ENCODE data around the gene APOC3.
A peak's percentile ranks its signal among the peaks of the same experiment; 100 is the strongest.
"Not testable (repeated sequence)": the region's sequence is repeated elsewhere in the genome, so short reads cannot be mapped to it uniquely, and the experiment has no call there.

The APOC3 gene

GRCh38 chr11:116829525-116830183, at the start of gene APOC3:
Gene APOC3, plus strand, starts transcription at chr11:116829907. Its CDS starts 676 bp downstream, at chr11:116830583.
- DNase-seq: no peak

DNA sequence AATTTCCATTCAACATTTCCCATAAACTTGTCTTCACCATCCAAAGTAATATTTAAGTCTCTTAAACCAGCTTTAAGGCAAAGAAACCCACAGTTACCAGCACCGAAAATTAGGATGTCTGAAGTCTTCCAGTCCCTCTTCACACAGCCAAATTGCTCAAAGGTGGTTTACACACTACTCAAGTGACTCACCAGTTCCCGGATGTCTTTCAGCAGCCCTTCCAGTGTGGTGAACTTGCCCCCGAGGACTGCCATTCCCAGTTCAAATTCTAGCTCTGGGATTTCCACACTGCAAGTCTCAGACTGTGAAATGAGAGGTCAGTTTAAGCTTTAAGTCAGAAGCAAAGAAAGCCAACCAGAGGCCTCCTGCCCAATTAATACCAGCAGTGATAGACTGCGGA, 47.0 kb upstream of the APOC3 start:
- DNase-seq: no peak

DNA sequence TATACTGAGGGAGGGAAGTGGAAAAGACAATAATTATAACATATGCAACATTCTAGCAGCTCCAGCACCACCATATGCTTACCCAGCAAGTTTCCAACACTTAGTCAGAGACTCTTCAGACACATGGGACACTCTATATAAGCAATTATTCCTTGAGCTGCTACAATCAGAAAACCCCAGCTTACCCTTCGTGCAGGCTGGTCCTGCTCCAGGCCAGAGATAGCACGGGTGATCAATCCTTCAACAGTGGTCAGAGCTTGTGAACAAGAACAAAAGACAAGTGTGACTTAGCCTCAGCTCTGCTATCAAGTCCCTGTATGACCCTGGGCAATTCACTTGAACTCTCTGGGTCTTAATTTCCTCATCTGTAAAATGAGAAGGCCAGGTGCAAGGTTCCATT, 43.4 kb upstream of the APOC3 start:
- no peak for DNase-seq

GRCh38 chr11:116786966-116787365, 42.7 kb upstream of the APOC3 start:
- DNase-seq: no peak

- DNase-seq: no peak
Observed at GRCh38 chr11:116787436-116787785, 42.3 kb upstream of the APOC3 start.

DNA sequence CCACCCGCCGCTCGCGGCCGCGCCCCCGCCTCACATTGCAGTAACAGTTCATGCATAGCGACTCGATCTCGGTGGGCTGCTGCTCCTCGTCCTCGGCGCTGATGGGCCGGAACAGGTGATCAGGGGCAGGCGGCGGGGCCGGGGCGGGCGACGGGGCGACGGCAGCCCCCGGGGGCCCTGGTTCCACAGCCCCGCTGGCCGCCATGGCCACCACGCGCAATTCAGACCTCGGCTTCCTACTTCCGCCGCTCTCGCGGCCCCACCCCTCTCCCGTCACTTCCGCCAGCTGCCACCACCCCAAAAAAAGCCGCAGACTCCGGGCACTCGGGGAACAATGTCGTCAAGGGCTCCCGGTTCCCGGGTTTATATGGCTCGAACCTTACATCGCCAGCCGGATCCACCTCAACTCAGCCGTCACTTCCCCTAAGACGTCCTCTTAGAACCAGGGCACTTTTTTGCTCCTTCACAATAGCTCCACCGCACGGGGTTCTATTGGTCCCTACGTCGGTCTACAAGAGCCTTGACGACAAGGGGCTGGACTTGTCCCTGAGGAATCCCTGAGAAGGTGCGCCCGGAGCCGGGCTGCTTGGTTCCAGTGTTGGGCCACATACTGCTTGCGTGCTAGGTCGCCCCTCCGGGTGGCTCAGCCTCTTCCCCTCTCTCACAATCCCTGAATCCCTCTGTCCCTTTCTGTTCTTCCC, 41.8 kb upstream of the APOC3 start, which contains the start of gene ZPR1:
ZPR1 (minus strand) TSS at position 238 of the 701 bp plus-strand sequence; CDS start at position 205, 33 bp downstream.
- DNase-seq: peak; percentile 90

DNA sequence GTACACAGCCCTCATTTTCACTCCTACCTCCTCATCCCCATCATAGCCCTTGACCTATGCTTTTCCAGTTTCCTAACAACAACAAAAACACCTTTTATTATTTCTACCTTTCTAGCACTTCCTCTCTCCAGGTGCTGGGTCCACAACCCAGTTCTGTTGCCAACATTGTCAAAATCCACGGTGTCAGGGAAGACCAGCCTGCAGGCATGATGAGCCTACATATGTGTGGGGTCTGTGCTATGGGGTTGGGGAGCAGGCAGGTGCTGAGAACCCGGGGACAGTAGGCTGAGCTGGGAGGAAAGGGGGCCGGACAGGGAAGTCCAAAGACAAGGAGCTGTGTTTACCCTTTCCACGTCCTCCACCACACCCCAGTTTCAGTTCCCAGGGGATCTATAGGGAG, 41.2 kb upstream of the APOC3 start:
- DNase-seq: no peak

- DNase-seq: no peak
Observed at GRCh38 chr11:116788975-116789374, 40.7 kb upstream of the APOC3 start.

DNA sequence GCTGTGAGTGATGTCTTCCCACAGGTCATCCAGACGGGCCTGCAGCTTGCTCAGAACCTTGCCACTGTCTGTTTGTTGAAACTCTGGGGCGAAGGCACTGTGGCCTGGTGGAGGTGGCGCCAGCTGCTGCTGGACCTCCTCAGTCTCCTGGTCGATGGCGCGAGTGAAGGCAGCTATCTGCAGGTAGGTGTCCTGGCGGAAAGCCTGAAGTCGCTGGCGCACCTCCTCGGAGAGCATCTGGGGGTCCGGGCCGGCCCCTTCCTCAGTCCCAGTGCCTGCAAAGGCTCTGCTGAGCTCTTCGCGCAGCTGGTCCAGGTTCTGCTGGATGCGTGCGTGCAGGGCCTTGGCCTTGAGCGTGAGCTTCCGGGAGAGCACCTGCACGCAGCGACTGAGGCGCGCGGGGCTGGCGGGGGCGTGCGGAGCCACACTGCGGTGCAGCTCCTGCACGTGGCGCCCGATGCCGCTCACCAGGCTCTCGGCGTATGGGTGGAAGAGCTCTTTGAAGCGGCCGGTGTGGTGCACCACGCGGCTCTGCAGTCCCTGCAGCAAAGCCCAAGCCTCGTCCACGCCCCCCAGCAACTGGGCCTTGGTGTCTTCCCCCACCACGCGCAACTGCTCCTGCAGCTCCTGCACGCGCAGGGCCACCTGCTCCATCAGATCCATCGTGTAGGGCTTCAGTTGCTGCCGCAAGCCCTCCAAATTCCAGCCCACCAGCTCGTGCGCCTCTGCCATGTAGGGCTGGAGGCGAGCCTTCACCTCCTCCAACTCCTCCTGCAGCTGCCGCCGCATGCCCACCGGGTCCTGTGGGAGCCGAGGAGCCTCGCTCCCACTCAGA, 39.3 kb upstream of the APOC3 start:
- DNase-seq: no peak

DNA sequence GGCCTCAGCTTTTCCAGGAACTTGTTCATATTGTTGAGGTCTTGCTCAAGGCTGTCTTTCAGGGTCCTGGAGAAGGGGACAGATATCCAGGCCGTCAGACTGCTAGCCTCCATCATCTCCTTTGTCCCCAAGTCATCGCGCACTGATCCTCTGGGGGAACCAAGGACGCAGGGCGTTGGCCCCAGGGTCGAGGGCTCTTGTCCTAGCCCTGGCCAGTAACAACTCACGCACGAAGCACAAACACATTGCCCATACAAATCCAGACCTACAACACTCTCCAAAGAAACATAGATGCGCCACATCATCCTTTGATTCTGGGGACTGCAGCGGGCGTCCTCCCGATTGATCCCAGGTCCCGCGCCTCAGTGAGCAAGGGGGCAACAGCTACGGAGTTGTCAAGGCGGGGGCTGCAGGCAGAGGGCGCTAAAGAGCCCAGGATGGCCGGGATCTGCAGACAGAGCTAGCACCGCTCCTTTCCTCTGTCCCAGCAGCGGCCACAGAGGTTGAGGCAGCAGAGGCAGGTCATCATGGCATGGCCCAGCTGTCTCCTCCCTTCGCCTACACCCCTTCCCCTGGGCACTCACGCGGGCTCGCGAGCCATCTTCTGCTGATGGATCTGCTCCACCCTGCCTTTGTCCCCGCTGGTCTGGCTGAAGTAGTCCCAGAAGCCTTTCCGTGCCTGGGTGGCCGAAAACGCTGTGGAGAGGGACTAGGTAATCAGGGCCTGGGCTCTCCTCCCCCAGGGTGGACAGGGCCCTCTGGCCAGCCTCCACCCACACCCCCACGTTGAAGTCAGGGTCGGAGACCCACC, 38.5 kb upstream of the APOC3 start:
- DNase-seq: peak; percentile 78

DNA sequence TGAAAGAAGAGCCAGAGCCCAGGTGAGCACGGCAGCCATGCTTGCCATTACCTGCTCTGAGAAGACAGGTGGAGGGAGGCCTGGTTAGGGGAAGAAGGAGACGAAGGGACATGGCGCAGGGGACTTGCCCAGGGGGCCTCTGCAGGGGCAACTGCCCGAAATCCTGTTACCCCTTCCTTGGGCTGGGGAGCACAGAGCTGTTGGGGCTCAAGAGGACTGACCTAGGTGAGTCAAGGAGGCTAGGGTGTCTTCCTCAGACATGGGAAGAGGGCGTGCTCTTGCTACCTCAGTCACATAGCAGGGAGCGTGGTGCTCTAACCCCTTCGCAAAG, 37.9 kb upstream of the APOC3 start, which contains the start of gene APOA5:
APOA5 (minus strand) TSS at position 67 of the 331 bp plus-strand sequence; CDS start at position 48, 19 bp downstream.
- DNase-seq: no peak

DNA sequence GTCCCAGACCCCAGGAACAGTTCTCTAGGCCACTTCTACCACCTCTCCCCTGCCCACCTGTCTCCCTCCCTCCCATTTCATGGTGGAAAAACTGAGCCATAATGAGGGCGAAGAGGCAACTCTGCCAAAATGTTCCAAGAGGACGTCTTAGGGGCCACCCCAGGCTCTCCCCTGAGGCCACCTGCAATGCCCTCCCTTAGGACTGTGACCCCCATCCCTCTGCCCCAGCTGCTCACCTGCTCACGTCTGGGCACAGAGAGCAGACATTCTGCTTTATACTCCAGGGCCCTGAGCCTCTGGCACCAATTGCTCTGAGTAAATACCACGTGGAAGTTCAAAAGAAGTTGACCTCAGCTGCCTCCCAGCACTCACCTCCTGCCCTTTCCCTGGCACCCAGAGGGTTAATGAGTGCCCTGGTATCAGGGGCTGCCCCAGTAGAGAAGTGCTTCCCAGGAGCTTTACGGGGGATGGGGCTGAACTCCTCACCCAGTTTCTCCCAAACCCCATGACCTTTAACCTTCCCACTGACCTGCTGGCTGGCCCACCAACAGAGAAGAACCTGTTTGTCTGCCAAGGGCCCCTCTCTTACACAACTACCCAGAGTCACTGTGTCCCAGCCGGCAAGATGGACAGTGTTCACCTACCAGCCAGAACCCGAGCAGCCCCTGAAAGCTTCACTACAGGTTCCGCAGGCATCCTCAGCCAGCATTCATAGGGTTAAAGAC, 37.4 kb upstream of the APOC3 start:
- no peak for DNase-seq

DNA sequence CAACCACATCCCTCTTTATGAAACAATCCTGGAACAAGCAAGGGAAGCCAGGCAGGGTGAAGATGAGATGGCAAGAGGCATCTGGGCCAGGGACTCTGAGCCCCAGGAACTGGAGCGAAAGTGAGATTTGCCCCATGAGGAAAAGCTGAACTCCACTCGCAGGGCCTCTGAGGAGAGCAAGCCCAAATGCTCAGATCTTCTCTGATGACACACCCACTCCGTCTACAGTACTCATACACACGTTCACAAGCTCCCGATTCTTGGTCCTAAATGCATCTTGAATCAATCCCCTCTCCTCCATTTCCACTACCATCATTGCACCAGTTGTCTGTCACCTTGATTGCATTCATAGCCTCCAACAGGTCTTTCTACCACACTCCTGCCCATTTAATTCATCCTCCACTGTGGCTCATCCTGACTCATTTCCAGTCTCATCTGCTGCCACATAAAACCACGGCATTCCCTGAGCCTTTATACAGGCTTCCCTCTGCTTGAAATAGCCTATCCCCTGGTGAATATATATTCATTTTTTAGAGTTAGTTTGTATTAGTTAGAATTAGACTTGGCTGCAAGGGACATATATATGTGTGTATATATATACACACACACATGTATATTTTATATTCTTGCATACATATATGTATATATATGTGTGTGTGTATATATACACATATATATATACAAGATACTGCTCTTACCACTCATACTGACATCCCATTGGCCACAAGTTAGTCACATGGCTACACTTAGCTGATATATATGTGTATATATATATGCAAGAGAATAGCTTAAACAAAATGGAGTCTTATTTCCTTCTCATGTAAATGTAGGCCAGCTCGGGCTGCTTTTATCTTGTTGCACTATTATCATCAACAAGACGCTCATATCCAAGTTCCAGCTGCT, 36.6 kb upstream of the APOC3 start:
- DNase-seq: no peak

GRCh38 chr11:116793772-116794097, 36.0 kb upstream of the APOC3 start:
- DNase-seq: no peak

DNA sequence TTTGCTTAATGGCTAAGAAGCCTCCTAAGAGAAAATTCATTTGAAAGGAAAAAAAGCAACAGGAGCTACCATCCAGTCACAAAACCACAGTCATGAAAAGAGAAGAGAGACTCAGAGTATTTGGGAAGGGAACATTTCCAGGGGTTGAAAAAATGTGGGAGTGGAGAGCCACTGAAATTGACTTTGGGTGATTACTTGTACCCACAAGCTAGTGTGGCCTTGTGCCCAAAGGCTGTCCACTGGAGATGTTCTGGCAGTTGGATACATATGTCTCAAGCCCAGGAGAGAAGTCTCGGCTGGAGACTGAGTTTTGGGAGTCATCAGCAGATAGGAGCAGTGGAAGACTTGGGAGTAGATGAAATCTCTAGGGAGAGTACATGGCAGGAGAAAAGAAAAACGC, 34.9 kb upstream of the APOC3 start:
- DNase-seq: no peak

DNA sequence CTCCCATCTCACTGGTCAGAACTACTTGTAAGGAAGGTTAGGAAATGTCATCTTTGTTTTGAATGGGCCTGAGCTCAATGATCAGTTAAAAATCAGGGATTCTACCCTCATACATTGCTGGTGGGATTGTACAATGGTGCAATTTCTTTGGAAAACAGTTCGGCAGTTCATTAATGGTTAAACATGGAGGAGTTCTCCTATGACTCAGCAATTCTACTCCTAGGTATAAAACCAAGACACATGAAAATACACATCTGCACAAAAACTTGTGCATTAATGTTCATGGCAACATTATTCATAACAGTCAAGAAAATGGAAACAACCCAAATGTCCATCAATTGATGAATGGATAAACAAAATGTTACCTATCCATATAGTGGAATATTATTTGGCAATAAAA, 33.2 kb upstream of the APOC3 start:
- DNase-seq: no peak

DNA sequence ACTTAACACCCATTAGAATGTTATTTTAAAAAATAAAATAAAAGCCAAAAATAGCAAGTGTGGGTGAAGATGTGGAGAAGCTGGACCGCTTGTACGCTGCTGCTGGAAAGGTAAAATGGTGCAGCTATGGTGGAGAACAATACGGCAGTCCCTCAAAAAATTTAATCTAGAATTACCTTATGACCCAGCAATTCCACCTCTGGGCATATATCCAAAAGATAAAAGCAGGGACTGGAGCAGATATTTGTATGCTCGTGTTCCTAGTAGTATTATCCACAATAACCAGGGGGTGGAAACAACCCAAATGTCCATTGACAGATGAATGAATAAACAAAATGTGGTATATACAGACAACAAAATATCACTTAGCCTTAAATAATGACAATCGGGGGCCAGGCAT, 31.9 kb upstream of the APOC3 start:
- DNase-seq: no peak

DNA sequence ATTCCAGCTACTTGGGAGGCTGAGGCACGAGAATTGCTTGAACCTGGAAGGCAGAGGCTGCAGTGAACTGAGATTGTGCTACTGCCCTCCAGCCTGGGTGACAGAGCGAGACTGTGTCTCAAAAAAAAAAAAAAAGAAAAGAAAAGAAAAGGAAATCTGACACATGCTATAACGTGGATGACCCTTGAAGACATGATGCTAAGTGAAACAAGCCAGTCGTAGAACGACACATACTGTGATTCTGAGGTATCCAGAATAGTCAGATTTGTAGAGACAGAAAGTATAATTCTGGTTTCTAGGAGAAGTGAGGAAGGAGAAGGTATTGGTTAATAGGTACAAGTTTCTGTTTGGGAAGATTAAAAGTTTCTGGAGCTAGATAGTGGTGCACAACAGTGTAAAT, 31.3 kb upstream of the APOC3 start:
- DNase-seq: no peak

GRCh38 chr11:116800610-116801009, 29.1 kb upstream of the APOC3 start:
- DNase-seq: no peak

DNA sequence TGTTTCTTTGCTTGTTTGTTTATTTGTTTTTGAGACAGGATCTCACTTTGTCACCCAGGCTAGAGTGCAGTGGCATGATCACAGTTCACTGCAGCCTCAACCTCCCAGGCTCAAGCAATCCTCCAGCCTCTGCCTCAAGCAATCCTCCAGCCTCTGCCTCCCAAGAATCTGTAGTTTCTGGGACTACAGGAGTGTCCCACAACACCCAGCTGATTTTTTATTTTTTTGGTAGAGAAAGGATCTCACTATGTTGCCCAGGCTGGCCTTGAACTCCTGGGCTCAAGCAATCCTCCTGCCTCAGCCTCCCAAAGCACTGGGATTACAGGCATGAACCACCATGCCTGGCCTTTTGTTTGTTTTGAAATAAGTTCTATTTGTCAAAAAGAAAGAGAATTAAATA, 28.0 kb upstream of the APOC3 start:
- not testable (repeated sequence) for DNase-seq

DNA sequence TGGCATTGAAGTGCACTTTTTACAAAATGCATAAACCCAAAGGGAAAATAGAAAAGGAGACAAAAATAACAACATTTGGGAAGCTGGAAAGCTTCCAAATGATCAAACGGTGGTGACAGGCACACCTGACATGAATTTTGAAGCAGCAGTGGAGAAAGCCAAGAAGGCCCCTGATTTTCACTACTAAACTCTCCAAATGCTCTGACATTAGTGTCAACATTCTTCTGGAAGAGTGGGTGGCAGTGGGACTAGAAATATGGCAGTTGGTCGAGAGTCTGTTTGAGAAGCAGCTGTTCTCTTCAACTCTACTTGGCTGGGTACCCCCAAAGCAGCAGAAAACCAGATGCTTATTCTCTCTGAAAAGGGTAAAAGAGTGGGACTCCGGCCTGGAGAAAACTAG, 25.7 kb upstream of the APOC3 start:
- no peak for DNase-seq
